Erythroblast (primary cell): ENCODE measurements around the gene MIEF2.

Experiments
- GATA1 ChIP-seq: IDR thresholded peaks from 2 replicates; pipeline ENCODE4 v1.6.1; 2011; ENCODE audit warnings: low read depth, mild to moderate bottlenecking, control low read depth, low read length, moderate library complexity
- POLR2A ChIP-seq: IDR thresholded peaks from 2 replicates; pipeline ENCODE4 v1.6.1; 2011; ENCODE audit warnings: mild to moderate bottlenecking, low read length

GRCh38 chr17:18238299-18238698 is 22.2 kb upstream of the MIEF2 start:
- TF ChIP-seq POLR2A: no peak
- TF ChIP-seq GATA1: no peak
